HG03432 (cell line): ENCODE measurements around the gene FHOD1.

Source experiments
- ATAC-seq: cut with Tn5 transposase; IDR thresholded peaks from one replicate; pipeline ENCODE4 v1.9.1; 2021; ENCODE audit warnings: mild to moderate bottlenecking, moderate library complexity; ENCODE audit not compliant: unreplicated experiment

FHOD1 gene

DNA sequence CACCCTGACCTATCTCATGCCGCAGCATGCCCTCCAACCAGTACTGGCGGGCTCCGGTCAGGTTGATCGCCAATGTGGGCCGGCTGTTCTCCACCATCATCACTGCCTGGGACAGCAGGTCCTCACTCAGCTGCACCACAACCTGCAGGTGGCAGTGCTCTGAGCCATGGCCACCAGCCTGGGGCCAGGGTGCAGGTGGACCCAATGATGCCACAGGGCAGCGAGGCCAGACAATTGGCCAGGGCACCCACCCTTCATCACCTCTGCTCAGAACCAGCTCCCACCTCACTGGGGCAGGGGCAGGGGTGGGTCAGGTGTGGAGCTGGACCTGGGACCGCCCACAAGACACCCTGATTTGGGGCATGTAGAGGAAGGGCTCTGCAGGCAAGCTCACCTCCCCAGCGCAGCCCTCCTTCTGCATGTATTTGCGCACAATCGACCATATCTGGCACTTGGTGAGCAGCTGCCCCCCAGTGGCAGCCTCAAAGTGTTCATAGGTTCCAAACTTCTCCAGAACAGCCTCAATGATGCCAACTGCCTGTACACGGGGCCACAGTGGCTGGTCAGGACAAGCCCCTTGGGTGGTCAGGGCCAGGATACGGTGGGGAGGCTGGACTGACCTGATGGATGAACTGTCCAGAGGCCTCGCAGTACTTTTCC lies 67.7 kb downstream of the FHOD1 start:
- no peak for ATAC-seq
